ENCODE measurements around the gene PFKFB2.

PFKFB2 gene

GRCh38 chr1:207093944-207094343 lies 40.9 kb downstream of the PFKFB2 start:
- DNase-seq: no peak

- no peak for DNase-seq
Measured at GRCh38 chr1:207097871-207098324, 44.8 kb downstream of the PFKFB2 start.

GRCh38 chr1:207101720-207102119 lies 48.6 kb downstream of the PFKFB2 start:
- DNase-seq: no peak

- DNase-seq: no peak
Measured at GRCh38 chr1:207102146-207102545, 49.1 kb downstream of the PFKFB2 start.

- no peak for DNase-seq
Measured at GRCh38 chr1:207102659-207103058, 49.6 kb downstream of the PFKFB2 start.

GRCh38 chr1:207103892-207104373 lies 50.9 kb downstream of the PFKFB2 start, which contains the start of gene C4BPA:
Gene C4BPA (plus strand): TSS chr1:207104233. CDS start chr1:207113026, 8,793 bp downstream.
- no peak for DNase-seq

- DNase-seq: no peak
Measured at GRCh38 chr1:207109004-207109403, 55.9 kb downstream of the PFKFB2 start.

GRCh38 chr1:207112616-207113296 lies 59.7 kb downstream of the PFKFB2 start:
- DNase-seq: no peak

GRCh38 chr1:207115269-207115668 lies 62.2 kb downstream of the PFKFB2 start:
- no peak for DNase-seq

- no peak for DNase-seq
Measured at GRCh38 chr1:207124389-207124788, 71.3 kb downstream of the PFKFB2 start.

GRCh38 chr1:207128336-207128921 lies 75.4 kb downstream of the PFKFB2 start:
- no peak for DNase-seq

- DNase-seq: no peak
Measured at GRCh38 chr1:207129053-207129452, 76.0 kb downstream of the PFKFB2 start.

Data from right forelimb (tissue), 1 donor.